HG03469 (cell line): Measurements from ENCODE around the gene IL22RA1.

Experiments
- ATAC-seq: cut with Tn5 transposase; IDR thresholded peaks from one replicate; pipeline ENCODE4 v1.9.1; 2021; ENCODE audit warnings: mild to moderate bottlenecking, moderate library complexity, moderate number of reproducible peaks; ENCODE audit not compliant: unreplicated experiment

Gene IL22RA1

GRCh38 chr1:24100945-24101737 lies 41.8 kb downstream of the IL22RA1 start:
- no peak for ATAC-seq

GRCh38 chr1:24098943-24099638 lies 43.8 kb downstream of the IL22RA1 start:
- no peak for ATAC-seq

- ATAC-seq: no peak
Observed at GRCh38 chr1:24098102-24098501, 44.8 kb downstream of the IL22RA1 start.

GRCh38 chr1:24097663-24098062 lies 45.3 kb downstream of the IL22RA1 start:
- no peak for ATAC-seq

- no peak for ATAC-seq
Observed at GRCh38 chr1:24096739-24097103, 46.2 kb downstream of the IL22RA1 start.

GRCh38 chr1:24096009-24096738 lies 46.8 kb downstream of the IL22RA1 start:
- ATAC-seq: no peak

GRCh38 chr1:24095140-24095859 lies 47.6 kb downstream of the IL22RA1 start:
- ATAC-seq: no peak

GRCh38 chr1:24094554-24094953 lies 48.4 kb downstream of the IL22RA1 start:
- no peak for ATAC-seq

GRCh38 chr1:24093732-24094131 lies 49.2 kb downstream of the IL22RA1 start:
- no peak for ATAC-seq

GRCh38 chr1:24092979-24093378 lies 50.0 kb downstream of the IL22RA1 start:
- no peak for ATAC-seq

GRCh38 chr1:24091971-24092482 lies 50.9 kb downstream of the IL22RA1 start:
- no peak for ATAC-seq

GRCh38 chr1:24090736-24091135 lies 52.2 kb downstream of the IL22RA1 start:
- ATAC-seq: no peak

- no peak for ATAC-seq
Observed at GRCh38 chr1:24089743-24090555, 53.0 kb downstream of the IL22RA1 start.

- ATAC-seq: no peak
Observed at GRCh38 chr1:24089027-24089742, 53.8 kb downstream of the IL22RA1 start.

GRCh38 chr1:24086466-24086865 lies 56.5 kb downstream of the IL22RA1 start:
- ATAC-seq: no peak

- no peak for ATAC-seq
Observed at GRCh38 chr1:24085546-24085945, 57.4 kb downstream of the IL22RA1 start.

GRCh38 chr1:24085007-24085406 lies 57.9 kb downstream of the IL22RA1 start:
- ATAC-seq: no peak

GRCh38 chr1:24084050-24084449 lies 58.9 kb downstream of the IL22RA1 start:
- ATAC-seq: no peak

- no peak for ATAC-seq
Observed at GRCh38 chr1:24082372-24082771, 60.6 kb downstream of the IL22RA1 start.
